Adipocyte (in vitro differentiated cells): Measurements from ENCODE around the gene SCGB3A1.

Experiments
- DNase-seq: peaks from one replicate; pipeline ENCODE4 v3.0.0-alpha.2; 2015; ENCODE audit warnings: low read depth
- H3K27me3 ChIP-seq: replicated peaks from 2 replicates; pipeline ENCODE4 v1.7.0; 2013; ENCODE audit warnings: mild to moderate bottlenecking, low read length, moderate library complexity; ENCODE audit not compliant: control insufficient read depth, insufficient read depth
- H3K36me3 ChIP-seq: 2 replicates; pipeline ENCODE4 v1.7.0; 2013; ENCODE audit warnings: low read length, mild to moderate bottlenecking, moderate library complexity; ENCODE audit not compliant: control insufficient read depth, insufficient read depth, severe bottlenecking
- H3K4me1 ChIP-seq: 2 replicates; pipeline ENCODE4 v1.7.0; 2013; ENCODE audit warnings: mild to moderate bottlenecking, low read length, moderate library complexity; ENCODE audit not compliant: control insufficient read depth, insufficient read depth
- H3K4me3 ChIP-seq: 2 replicates; pipeline ENCODE4 v1.7.0; 2013; ENCODE audit warnings: mild to moderate bottlenecking, low read length, moderate library complexity
- H3K9ac ChIP-seq: 2 replicates; pipeline ENCODE4 v1.7.0; 2013; ENCODE audit warnings: mild to moderate bottlenecking, low read length, moderate library complexity
- H3K9me3 ChIP-seq: 2 replicates; pipeline ENCODE4 v1.7.0; 2013; ENCODE audit warnings: mild to moderate bottlenecking, low read length, moderate library complexity; ENCODE audit not compliant: control insufficient read depth

SCGB3A1 gene

GRCh38 chr5:180600554-180601041, 9.3 kb upstream of the SCGB3A1 start:
- Histone ChIP-seq H3K9ac (no peak overlapping the region), H3K36me3 (no peaks in the 10 kb centered on the region), H3K27me3 (peaks cover 23% of the 10 kb centered on the region), H3K4me3 (no peak overlapping the region), H3K9me3 (no peaks in the 10 kb centered on the region), H3K4me1 (no peaks in the 10 kb centered on the region)
- DNase-seq: no peak

DNA sequence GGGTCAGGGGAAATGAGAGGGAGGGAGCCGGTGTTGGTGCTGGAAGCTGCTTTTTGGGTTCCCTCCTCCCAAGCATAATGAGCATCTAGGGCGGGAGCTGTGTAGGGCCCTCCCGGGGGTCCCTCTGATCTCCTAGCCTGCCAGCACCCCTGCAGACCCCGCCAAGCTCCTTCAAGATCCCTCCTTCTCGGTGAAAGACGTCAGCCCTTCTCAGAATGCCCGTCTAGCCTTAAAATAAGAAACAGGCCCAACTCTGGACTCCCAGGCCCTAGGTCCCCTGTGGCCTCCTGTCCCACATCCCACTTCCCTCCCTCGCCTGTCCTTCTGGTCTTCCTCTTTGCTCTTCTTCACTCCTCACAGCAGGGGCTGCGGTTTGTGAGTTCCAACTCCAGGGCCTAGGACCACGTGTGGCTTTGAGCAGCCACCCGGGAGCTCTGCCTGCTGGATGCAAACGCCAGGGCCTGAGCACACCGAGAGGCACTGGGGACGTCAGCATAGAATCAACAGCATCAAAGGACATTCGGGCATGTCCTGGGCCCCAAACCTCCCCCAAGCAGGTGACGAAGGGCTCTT, 8.8 kb upstream of the SCGB3A1 start:
- H3K27me3 ChIP-seq: peaks cover 23% of the 10 kb centered on the region
- no peaks in the 10 kb centered on the region for H3K4me1 ChIP-seq
- DNase-seq: no peak
- no peaks in the 10 kb centered on the region for H3K36me3 ChIP-seq
- H3K9ac ChIP-seq: no peak overlapping the region
- H3K4me3 ChIP-seq: no peak overlapping the region
- H3K9me3 ChIP-seq: no peaks in the 10 kb centered on the region

- H3K9me3 ChIP-seq: no peaks in the 10 kb centered on the region
- no peak for DNase-seq
- H3K4me1 ChIP-seq: no peaks in the 10 kb centered on the region
- H3K4me3 ChIP-seq: no peak overlapping the region
- no peak overlapping the region for H3K9ac ChIP-seq
- no peaks in the 10 kb centered on the region for H3K36me3 ChIP-seq
- peaks cover 20% of the 10 kb centered on the region for H3K27me3 ChIP-seq
Observed at GRCh38 chr5:180599590-180599914, 8.3 kb upstream of the SCGB3A1 start.

DNA sequence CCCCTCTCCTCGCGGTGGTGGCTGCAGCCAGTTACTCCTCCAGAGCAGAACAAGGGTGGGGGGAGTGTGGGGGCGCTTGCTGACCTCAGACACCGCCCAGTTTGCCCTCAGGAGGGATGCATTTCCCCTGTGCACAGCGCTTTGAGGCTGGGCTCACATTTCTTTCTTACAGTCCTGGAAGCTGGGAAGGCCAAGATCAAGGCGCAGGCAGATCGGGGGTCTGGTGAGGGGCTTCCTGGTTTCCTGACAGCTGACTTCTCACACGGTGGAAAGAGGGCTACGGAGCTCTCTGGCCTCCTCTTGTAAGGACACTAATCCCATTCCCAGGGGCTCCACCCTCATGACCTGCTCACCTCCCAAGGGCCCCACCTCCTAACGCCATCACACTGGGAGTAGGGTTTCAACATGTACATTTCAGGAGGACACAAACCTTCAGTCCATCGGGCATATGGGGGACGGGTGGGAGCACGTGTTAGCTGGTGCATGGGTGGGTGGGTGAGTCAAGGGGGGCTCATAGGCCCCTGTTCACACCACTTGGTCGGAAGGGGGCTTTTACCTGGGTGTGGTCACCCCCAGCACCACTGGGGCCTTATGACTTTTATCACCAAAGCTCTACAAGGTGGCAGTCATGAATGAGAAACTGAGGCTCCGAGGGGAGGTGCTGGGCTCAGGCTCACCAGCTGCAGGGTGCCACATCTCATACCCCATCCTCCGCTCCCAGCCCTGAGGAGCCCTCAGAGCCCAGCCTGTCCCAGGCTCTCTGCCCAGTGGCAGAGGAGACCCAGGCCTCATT, 7.7 kb upstream of the SCGB3A1 start:
- Histone ChIP-seq H3K36me3 (no peaks in the 10 kb centered on the region), H3K4me3 (no peak overlapping the region), H3K9me3 (no peaks in the 10 kb centered on the region), H3K27me3 (peaks cover 18% of the 10 kb centered on the region), H3K4me1 (no peaks in the 10 kb centered on the region), H3K9ac (no peak overlapping the region)
- no peak for DNase-seq

DNA sequence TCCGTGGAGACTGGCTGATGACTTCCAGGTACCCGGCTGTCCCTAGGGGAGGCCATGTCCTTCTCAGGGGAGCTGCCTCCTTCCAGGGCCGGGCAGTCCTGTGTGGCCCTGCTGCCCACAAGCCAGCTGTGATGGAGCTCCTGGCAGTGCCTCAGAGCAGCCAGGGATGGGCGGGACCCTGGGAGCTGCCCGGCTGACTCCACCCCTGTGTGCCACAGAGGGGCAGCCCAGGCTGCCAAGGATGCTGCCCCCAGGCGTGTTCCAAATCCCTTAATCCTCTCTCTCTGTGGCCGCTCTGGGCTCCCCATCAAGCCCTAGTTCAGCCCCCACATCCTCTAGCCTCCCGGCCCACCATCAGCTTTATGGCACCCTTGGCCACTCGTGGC, 7.0 kb upstream of the SCGB3A1 start:
- H3K4me1 ChIP-seq: no peaks in the 10 kb centered on the region
- peaks cover 18% of the 10 kb centered on the region for H3K27me3 ChIP-seq
- no peaks in the 10 kb centered on the region for H3K9me3 ChIP-seq
- H3K4me3 ChIP-seq: no peak overlapping the region
- no peak overlapping the region for H3K9ac ChIP-seq
- no peaks in the 10 kb centered on the region for H3K36me3 ChIP-seq
- DNase-seq: no peak

GRCh38 chr5:180596668-180597231, 5.5 kb upstream of the SCGB3A1 start:
- Histone ChIP-seq H3K27me3 (peaks cover 23% of the 10 kb centered on the region), H3K4me1 (no peaks in the 10 kb centered on the region), H3K9ac (no peak overlapping the region), H3K36me3 (no peaks in the 10 kb centered on the region), H3K4me3 (no peak overlapping the region), H3K9me3 (no peaks in the 10 kb centered on the region)
- DNase-seq: no peak

DNA sequence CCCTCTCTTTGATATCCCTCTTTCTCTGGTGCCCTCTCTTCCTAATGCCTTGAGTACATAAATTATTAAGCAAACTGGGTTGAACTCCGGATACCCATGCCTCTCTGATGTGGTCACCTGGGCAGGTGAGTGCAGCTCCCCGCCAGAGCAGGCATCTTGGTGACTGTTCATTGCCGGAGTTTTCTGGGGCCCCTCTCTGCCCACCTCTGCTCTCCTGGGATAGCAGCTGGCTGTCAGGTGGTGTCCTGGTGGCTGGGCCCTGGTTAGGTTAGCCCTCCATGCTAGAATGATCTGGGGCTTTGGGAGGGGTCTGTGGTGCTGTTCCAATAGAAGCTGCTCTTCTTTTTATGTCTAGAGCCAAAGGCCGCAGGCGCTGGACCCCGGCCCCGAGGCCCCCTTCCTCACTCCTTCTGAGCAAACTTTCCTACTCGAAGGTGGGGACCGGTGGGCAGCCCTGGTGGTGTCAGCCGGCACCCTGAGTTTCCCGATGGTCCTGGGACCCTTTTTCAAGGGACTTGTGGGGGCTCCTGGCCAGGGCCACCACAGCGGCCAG, 4.9 kb upstream of the SCGB3A1 start:
- Histone ChIP-seq H3K9me3 (no peaks in the 10 kb centered on the region), H3K36me3 (no peaks in the 10 kb centered on the region), H3K9ac (no peak overlapping the region), H3K4me3 (no peak overlapping the region), H3K4me1 (no peaks in the 10 kb centered on the region), H3K27me3 (peaks cover 20% of the 10 kb centered on the region)
- no peak for DNase-seq

DNA sequence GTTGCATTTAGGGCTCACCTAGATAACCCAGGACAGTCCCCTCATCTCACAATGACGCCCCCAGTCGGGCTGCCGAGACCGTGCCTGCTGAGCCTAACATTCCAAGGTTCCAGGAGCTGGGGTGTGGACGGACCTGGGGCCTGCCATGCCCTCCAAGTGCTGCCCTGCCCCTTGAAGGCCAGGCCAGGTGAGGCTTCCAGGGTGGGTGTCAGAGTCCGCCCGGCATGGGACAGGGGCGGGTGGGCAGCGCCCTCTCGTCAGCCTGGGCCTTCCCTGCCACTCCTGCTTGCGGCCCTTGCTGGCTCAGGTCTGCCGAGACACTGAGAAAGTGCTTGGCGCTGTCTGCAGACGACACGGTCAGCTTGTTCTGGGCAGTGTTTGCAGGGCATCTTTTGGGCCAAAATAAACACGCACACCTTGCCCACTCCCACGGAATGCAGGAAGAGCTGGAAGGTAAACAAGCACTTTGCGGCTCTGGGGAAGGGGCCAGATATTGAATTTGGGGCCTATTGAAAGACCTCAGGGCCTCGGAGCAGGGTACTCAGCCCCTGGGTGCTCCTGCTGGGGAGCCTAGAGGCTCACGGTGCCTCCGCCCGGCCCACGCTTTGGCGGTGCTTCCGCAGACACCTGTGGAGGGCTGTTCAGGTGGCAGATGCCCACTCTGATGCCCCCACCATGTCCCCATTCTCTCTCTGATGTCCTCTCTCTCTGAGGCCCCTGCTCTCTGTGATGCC, 4.2 kb upstream of the SCGB3A1 start:
- Histone ChIP-seq H3K36me3 (no peaks in the 10 kb centered on the region), H3K9me3 (no peaks in the 10 kb centered on the region), H3K9ac (no peak overlapping the region), H3K4me1 (no peaks in the 10 kb centered on the region), H3K4me3 (no peak overlapping the region), H3K27me3 (peaks cover 18% of the 10 kb centered on the region)
- no peak for DNase-seq

- H3K9ac ChIP-seq: no peak overlapping the region
- no peaks in the 10 kb centered on the region for H3K4me1 ChIP-seq
- H3K9me3 ChIP-seq: no peaks in the 10 kb centered on the region
- H3K36me3 ChIP-seq: no peaks in the 10 kb centered on the region
- H3K4me3 ChIP-seq: no peak overlapping the region
- H3K27me3 ChIP-seq: peaks cover 17% of the 10 kb centered on the region
- no peak for DNase-seq
Observed at GRCh38 chr5:180595046-180595379, 3.7 kb upstream of the SCGB3A1 start.

DNA sequence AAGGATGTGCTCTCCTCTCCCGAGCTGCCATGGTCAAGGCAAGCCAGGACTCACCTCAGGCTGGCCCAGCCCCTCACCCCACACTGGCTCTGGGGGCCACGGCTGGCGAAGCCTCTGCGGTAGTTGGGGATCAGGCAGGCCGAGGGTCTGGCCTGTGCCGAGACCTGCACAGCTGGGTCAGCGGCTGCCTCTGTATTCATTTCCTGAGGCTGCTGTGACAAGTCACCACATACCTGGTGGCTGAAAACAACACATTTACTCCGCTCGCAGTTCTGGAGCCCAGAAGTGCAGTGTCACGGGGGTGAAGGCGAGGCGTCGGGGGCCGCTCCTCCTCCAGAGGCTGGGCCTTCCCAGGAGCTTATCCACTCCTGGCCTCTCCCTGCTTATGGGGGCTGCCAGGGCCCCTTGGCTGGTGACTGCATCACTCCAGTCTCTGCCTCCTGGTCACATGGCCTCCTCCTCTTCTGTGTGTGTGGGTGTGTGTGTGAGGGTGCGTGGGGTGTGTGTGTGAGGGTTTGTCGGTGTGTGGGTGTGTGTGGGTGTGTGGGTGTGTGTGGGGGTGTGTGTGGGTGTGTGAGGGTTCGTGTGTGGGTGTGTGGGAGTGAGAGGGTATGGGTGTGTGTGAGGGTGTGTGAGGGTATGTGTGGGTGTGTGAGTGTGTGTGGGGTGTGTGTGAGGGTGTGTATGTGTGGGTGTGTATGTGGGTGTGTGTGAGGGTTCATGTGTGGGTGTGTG, 3.2 kb upstream of the SCGB3A1 start:
- Histone ChIP-seq H3K9ac (no peak overlapping the region), H3K4me1 (no peaks in the 10 kb centered on the region), H3K9me3 (no peaks in the 10 kb centered on the region), H3K36me3 (no peaks in the 10 kb centered on the region), H3K27me3 (peaks cover 23% of the 10 kb centered on the region), H3K4me3 (no peak overlapping the region)
- no peak for DNase-seq
